HPDE6-E6E7 (cell line): ENCODE measurements around the gene BFAR.
"Not testable (repeated sequence)": the region's sequence is repeated elsewhere in the genome, so short reads cannot be mapped to it uniquely, and the experiment has no call there.

Experiments
- DNase-seq: peaks from one replicate; pipeline ENCODE4 v3.0.0; 2011; ENCODE audit warnings: missing footprints; ENCODE audit errors: extremely low spot score

Gene BFAR

GRCh38 chr16:14636179-14636950 is 3.6 kb downstream of the BFAR start:
- not testable (repeated sequence) for DNase-seq

- DNase-seq, result not testable (repeated sequence)
Measured at GRCh38 chr16:14636951-14637240, 4.1 kb downstream of the BFAR start.

DNA sequence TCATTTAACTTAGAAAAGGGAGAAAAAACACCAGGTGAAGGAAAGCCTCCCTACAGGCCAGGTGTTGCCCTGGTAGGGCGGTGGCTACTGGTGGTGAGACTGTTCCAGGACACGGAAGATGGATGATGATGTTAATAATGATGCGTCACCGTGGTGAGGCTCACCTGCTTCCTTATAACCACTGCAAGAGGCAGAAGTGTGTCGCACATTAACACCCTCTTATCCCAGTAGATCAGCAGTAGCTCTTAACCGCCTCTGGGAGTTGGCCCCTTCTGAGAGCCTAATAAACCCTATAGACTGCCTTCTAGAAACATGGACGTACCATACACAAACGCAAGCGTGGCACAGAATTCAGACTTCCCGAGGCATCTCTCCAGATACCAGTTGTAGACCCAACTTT is 7.8 kb downstream of the BFAR start:
- peak; percentile 67 for DNase-seq

DNA sequence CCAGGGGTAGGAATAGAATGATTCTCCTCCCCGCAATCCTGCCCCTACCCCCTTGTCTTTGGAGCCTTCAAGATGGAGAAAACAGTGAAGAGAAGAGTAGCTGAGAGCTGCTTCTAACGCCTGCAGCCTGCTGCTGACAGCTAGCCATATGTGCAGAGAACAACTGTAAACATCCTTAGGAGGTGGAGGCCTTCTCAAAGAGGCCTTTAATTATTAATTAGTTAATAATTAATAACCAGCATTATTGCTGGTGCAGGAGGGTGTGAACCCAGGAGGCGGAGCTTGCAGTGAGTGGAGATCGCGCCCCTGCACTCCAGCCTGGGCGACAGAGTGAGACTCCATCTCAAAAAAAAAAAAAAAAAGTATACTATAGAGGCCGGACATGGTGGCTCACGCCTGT is 8.5 kb downstream of the BFAR start:
- DNase-seq, result no peak

DNA sequence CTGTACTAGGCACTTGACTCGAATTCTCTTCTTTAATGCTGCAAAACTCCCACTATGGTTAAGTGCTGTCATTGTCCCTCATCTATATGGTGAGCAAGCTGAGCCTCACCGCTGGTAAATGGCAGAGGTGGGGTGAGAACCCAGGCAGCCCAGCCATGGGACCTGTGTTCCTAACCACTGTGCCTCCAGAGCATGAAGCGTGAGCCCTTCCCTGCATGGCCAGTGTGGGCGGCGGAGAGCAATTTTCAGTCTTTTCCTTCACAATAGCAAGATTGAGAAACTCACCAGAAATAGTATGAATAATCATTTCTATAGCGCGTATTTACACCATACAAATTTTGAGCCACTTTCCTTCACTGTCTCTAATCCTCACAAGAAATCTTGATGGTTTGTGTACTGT is 9.2 kb downstream of the BFAR start:
- no peak for DNase-seq

DNA sequence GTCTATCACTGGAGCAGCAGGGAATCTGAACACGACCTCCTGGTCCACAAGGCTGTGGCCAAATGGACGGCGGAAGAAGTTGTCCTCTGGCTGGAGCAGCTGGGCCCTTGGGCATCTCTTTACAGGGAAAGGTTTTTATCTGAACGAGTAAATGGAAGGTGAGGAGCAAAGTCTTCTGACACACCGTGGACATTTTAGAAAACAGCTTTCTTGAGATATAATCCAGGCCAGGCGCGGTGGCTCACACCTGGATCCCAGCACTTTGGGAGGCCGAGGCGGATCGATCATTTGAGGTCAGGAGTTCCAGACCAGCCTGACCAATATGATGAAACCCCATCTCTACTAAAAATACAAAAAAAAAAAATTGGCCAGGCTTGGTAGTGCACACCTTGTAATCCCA is 17.1 kb downstream of the BFAR start:
- no peak for DNase-seq

GRCh38 chr16:14650629-14651028 is 17.9 kb downstream of the BFAR start:
- no peak for DNase-seq

GRCh38 chr16:14652726-14653125 is 20.0 kb downstream of the BFAR start:
- DNase-seq, result no peak

GRCh38 chr16:14658063-14658462 is 25.3 kb downstream of the BFAR start:
- DNase-seq, result no peak

GRCh38 chr16:14667347-14668266 is 34.9 kb downstream of the BFAR start:
- DNase-seq, result no peak

DNA sequence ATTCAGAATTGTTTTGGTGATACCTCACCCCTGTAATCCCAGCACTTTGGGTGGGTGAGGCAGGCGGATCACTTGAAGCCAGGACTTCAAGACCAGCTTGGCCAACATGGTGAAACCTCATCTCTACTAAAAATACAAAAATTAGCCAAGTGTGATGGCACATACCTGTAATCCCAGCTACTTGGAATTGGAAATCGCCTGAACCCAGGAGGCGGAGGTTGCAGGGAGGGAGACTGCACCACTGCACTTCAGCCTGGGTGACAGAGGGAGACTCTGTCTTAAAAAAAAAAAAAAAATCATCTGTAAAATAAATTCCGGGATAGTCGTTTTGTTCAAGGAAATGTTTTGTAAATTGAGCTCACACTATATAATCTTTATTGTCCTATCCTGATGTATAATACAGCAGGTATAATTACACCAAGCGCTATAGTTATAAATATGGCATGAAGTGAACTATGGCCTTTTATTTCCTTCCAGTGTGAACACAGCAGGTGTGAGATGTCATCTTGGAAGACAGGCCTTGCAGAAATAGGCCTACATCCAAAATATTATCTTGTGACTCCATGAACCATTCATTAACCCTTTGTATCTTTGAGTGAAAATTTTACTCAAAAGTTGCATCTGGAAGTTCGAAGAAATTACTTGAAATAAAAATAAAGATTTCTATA is 35.9 kb downstream of the BFAR start:
- DNase-seq, result no peak

DNA sequence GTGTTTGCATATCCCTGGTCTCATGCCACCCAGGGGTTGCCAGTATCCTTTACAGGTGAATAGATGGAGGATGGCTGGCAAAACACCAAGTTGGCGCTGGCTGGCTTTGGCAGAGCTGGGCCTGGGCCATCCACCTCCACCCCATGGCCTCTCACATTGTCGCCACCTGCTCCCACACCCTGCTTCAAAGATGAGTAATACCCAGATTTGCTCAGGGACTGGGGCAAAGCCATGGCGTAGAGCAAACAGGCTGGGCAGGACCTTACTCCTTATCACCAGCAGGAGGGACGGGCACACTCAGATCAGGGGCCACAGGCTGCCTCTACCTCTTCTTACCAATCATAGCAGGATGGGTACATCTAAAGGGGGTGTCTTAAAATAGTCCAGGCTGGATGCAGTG is 37.0 kb downstream of the BFAR start:
- no peak for DNase-seq

GRCh38 chr16:14672403-14672971 is 39.7 kb downstream of the BFAR start:
- DNase-seq, result no peak

- no peak for DNase-seq
Measured at GRCh38 chr16:14676633-14677032, 43.9 kb downstream of the BFAR start.

- no peak for DNase-seq
Measured at GRCh38 chr16:14677627-14678026, 44.9 kb downstream of the BFAR start.

DNA sequence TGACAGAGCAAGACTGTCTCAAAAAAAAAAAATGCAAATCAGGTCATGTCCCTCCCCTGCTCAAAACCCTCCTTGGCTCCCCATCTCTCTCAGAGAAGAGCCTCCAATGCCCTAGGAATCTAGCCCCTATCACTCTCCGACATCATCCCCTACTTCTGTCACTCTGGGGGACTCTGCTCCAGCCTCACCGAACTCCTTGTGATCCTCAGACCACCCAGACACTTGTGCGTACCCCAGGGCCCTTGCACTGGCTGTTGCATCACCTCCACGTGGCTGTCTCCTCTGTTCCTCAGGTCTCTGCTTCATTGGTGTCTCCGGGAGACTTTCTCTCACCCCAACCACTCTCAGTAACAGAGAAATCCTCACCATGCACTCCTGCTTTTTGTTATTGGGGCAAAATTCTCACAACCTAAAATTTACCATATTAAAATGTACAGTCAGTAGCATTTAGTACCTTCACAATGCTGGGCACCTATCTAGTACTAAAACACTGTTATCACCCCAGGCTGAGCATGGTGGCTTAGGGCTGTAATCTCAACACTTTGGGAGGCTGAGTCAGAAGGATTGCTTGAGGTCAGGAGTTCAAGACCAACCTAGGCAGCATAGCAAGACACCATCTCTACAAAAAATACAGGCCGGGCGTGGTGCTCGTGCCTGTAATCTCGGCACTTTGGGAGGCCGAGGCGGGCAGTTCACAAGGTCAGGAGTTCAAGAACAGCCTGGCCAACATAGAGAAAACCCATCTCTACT is 46.2 kb downstream of the BFAR start:
- no peak for DNase-seq

DNA sequence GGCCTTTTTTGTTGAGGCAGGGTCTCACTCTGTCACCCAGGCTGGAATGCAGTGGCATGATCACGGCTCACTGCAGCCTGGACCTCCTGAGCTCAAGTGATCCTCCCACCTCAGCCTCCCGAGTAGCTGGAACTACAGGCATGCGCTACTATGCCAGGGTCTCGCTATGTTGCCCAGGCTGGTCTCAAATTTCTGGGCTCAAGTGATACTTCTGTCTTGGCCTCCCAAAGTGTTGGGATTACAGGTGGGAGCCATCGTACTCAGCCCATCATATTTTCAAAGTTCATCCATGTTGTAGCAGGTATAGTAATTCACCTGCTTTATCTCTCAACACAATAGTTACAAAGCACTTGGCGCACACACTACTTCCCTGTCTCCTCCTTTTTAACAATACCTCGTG is 47.6 kb downstream of the BFAR start:
- DNase-seq, result not testable (repeated sequence)

DNA sequence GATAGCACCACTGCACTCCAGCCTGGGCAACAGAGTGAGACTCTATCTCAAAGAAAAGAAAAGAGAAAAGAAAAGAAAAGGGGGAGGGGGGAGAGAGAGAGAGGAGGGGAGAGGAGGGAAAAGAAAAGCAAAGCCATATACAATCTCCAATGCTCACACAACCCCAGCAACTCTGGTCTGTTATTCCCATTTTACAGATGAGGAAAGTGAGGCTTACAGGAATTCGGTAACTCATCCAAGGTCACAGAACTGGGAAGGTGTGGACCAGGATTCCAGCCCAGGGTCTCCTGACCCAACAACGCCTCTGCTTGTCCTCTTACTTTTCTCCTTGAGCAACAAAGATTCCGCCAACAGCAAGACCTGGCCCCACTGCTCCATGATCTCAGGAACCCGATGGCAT is 48.4 kb downstream of the BFAR start:
- DNase-seq, result no peak

DNA sequence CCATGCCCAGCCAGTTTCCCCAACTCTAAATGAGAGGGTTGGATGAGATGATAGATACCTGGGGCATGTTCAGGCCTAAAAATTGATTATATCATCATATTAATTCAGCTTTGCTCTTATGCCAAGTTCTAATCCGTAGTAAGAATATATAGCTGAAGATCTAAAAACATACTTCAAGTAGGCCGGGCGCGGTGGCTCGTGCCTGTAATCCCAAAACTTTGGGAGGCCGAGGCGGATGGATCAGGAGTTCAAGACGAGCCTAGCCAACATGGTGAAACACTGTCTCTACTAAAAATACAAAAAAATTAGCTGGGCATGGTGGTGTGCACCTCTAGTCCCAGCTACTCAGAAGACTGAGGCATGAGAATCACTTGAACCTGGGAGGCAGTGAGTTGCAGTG is 49.4 kb downstream of the BFAR start:
- DNase-seq, result no peak

- DNase-seq, result not testable (repeated sequence)
Measured at GRCh38 chr16:14685870-14686793, 53.4 kb downstream of the BFAR start.
